ENCODE measurements around the gene LKAAEAR1. TPM values are rescaled to one million over a fixed set of nuclear protein-coding genes. Genes with fewer than 3 reads are reported as not detected.

The LKAAEAR1 gene
- total and polyA plus RNA-seq, 4 donors, result 0.51 to 2.3 (median 0.65) TPM

- Histone ChIP-seq H3K4me1 (ENCODE audit: control insufficient read depth in 5 of 5, insufficient read depth in 5 of 5, low read length in 5 of 5) (peaks cover 0 to 5% (median 0%) of the 10 kb centered on the region in 5 donors), H3K27me3 (ENCODE audit: control insufficient read depth in 3 of 3, insufficient read depth in 3 of 3, low read length in 2 of 3) (no peaks in the 10 kb centered on the region), H3K27ac (ENCODE audit: low read depth in 1 of 2, low read length in 1 of 2) (no peak overlapping the region), H3K36me3 (ENCODE audit: control insufficient read depth in 4 of 4, insufficient read depth in 4 of 4, low read length in 4 of 4) (no peaks in the 10 kb centered on the region), H3K4me3 (no peak overlapping the region), H3K9me3 (ENCODE audit: control insufficient read depth in 4 of 4, insufficient read depth in 3 of 4, low read length in 3 of 4) (no peaks in the 10 kb centered on the region), H3K9ac (ENCODE audit: insufficient read depth in 1 of 2, low read length in 2 of 2) (no peak overlapping the region)
- 75 to 93% methylated on average over 16 to 17 of the region's 17 CpGs for WGBS, 2 donors
- DNase-seq (no peak), ATAC-seq (ENCODE audit: insufficient read depth, low FRiP score) (no peak)
- no peak for TF ChIP-seq CTCF (IDR thresholded peaks at IDR 0.05; ENCODE audit: control extremely low read depth, extremely low read depth)
Observed at GRCh38 chr20:64116541-64117431, 32.6 kb upstream of the LKAAEAR1 start.

- no peak for TF ChIP-seq CTCF (IDR thresholded peaks at IDR 0.05; ENCODE audit: control extremely low read depth, extremely low read depth)
- 84 to 90% methylated on average over 21 of the region's 21 CpGs for WGBS, 2 donors
- H3K27me3 ChIP-seq (ENCODE audit: control insufficient read depth in 3 of 3, insufficient read depth in 3 of 3, low read length in 2 of 3), result no peaks in the 10 kb centered on the region
- no peak for DNase-seq
- H3K9ac ChIP-seq (ENCODE audit: insufficient read depth in 1 of 2, low read length in 2 of 2), result no peak overlapping the region
- no peak for ATAC-seq (ENCODE audit: insufficient read depth, low FRiP score)
- peaks cover 0 to 5% (median 0%) of the 10 kb centered on the region in 5 donors for H3K4me1 ChIP-seq (ENCODE audit: control insufficient read depth in 5 of 5, insufficient read depth in 5 of 5, low read length in 5 of 5)
- no peaks in the 10 kb centered on the region for H3K36me3 ChIP-seq (ENCODE audit: control insufficient read depth in 4 of 4, insufficient read depth in 4 of 4, low read length in 4 of 4)
- no peak overlapping the region for H3K4me3 ChIP-seq
- H3K27ac ChIP-seq (ENCODE audit: low read depth in 1 of 2, low read length in 1 of 2), result no peak overlapping the region
- H3K9me3 ChIP-seq (ENCODE audit: control insufficient read depth in 4 of 4, insufficient read depth in 3 of 4, low read length in 3 of 4), result no peaks in the 10 kb centered on the region
Observed at GRCh38 chr20:64116016-64116415, 31.8 kb upstream of the LKAAEAR1 start.

- H3K27ac ChIP-seq (ENCODE audit: low read depth in 1 of 2, low read length in 1 of 2), result no peak overlapping the region
- no peaks in the 10 kb centered on the region for H3K36me3 ChIP-seq (ENCODE audit: control insufficient read depth in 4 of 4, insufficient read depth in 4 of 4, low read length in 4 of 4)
- no peaks in the 10 kb centered on the region for H3K9me3 ChIP-seq (ENCODE audit: control insufficient read depth in 4 of 4, insufficient read depth in 3 of 4, low read length in 3 of 4)
- H3K27me3 ChIP-seq (ENCODE audit: control insufficient read depth in 3 of 3, insufficient read depth in 3 of 3, low read length in 2 of 3), result no peaks in the 10 kb centered on the region
- no peak overlapping the region for H3K4me3 ChIP-seq
- DNase-seq (no peak), ATAC-seq (ENCODE audit: insufficient read depth, low FRiP score) (no peak)
- 75 to 88% methylated on average over 14 of the region's 14 CpGs for WGBS, 2 donors
- TF ChIP-seq CTCF (IDR thresholded peaks at IDR 0.05; ENCODE audit: control extremely low read depth, extremely low read depth), result no peak
- H3K9ac ChIP-seq (ENCODE audit: insufficient read depth in 1 of 2, low read length in 2 of 2), result no peak overlapping the region
- peaks cover 0 to 5% (median 0%) of the 10 kb centered on the region in 5 donors for H3K4me1 ChIP-seq (ENCODE audit: control insufficient read depth in 5 of 5, insufficient read depth in 5 of 5, low read length in 5 of 5)
Observed at GRCh38 chr20:64115171-64115911, 31.1 kb upstream of the LKAAEAR1 start.
